ENCODE data around the gene CNOT6.
"Not testable (repeated sequence)": the region's sequence is repeated elsewhere in the genome, so short reads cannot be mapped to it uniquely, and the experiment has no call there.

Gene CNOT6

DNA sequence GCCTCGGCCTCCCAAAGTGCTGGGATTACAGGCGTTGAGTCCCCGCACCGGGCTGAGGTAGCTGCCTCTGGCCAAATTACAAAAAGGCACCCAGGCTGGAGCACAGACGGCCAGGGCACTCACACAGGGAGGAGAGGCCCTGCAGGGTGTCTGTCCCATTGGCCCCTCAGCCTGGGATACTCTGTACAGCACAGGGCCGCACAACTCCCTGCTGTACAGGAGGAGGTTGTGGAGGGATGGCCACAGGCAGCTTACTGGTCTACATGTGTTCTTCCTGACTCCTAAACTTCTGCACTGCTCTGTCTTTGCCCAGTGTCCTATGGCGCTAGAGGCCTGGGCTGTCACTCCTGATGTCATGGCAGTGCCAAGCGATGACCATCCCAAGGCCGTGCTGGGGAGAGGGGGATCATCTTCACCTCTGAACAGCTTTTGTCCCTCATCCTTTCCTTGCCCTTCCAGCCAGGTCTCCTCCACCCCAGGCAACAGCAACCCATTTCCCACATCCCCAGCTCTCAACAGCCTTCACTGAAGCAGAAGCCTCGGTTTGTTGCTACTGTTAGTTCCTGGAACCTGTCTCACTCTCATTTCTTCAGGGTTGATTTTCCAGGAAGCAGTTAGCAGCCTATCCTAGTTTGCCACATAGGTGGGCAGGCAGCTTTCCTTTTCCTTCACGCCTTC, 1.8 kb upstream of the CNOT6 start:
- peak overlapping the region; percentile 48 for H3K4me3 Mint-ChIP-seq
- DNase-seq (no peak), ATAC-seq (no peak)
- H3K27ac Mint-ChIP-seq: no peak overlapping the region
- H3K27me3 Mint-ChIP-seq: no peaks in the 10 kb centered on the region
- peaks cover 8% of the 10 kb centered on the region for H3K36me3 Mint-ChIP-seq (ENCODE audit: low read depth)
- peaks cover 25% of the 10 kb centered on the region for H3K4me1 Mint-ChIP-seq
- no peaks in the 10 kb centered on the region for H3K9me3 Mint-ChIP-seq

DNA sequence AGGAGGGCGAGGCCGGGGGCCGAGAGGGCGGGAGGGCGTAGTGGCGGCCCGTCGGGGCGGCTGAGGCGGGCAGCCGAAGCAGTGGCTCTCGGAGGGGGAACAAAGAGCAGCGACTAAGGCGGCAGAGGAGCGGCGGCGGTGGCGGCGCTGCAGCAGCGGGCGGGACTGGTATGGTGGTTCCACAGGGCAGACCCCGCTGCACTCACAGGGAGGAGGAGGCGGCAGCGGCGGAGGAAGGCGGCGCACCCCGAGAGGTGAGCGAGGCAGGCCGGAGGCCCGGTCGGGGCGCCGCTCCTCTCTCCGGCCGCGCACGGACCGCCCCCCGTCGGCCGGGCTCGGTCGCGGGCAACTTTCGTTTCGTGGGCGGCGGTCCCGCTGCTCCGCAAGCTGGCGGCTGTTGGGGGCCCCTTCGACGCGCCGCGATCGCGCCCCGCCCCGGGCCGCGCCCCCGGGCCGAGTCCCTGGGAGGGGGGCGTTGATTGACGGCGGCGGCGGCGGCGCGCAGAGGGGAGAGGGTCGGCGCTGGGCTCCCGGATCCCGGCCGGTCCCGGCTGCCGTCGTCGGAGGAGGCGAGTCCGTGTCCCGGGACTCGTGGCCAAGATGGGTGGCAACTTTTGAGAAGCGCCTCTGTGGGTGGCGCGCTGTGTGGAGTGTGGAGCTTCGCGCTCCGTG, 467 bp downstream of the CNOT6 start:
- Mint-ChIP-seq H3K27ac (peak overlapping the region; percentile 88), H3K9me3 (no peaks in the 10 kb centered on the region), H3K36me3 (ENCODE audit: low read depth) (peaks cover 11% of the 10 kb centered on the region), H3K4me3 (peak overlapping the region; percentile 91), H3K27me3 (no peaks in the 10 kb centered on the region), H3K4me1 (peaks cover 40% of the 10 kb centered on the region)
- ATAC-seq: peak; percentile 30
- peak; percentile 49 for DNase-seq

DNA sequence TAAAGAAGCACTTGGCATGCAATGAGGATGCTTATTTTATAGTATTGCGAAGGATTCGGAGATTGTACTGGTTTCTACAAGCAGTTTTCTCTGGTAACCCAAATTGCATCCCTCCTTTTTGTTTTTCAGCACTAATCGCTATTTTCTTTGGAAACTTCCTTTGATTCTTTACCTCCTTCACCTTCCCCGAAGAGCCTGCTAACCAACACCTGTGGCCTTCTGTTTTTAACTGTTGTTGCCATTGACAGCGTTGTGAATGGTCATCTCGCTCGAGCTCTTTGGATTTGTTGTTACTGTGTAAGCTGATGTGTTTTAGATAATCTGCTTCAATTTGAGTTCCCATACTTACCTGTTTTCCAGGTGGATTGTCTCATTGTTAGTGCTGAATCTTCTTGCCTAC, 1.1 kb downstream of the CNOT6 start:
- H3K27me3 Mint-ChIP-seq: no peaks in the 10 kb centered on the region
- peaks cover 43% of the 10 kb centered on the region for H3K4me1 Mint-ChIP-seq
- no peak for ATAC-seq
- H3K9me3 Mint-ChIP-seq: no peaks in the 10 kb centered on the region
- H3K36me3 Mint-ChIP-seq (ENCODE audit: low read depth): peaks cover 12% of the 10 kb centered on the region
- DNase-seq: no peak
- H3K4me3 Mint-ChIP-seq: peak overlapping the region; percentile 91
- peak overlapping the region; percentile 78 for H3K27ac Mint-ChIP-seq

DNA sequence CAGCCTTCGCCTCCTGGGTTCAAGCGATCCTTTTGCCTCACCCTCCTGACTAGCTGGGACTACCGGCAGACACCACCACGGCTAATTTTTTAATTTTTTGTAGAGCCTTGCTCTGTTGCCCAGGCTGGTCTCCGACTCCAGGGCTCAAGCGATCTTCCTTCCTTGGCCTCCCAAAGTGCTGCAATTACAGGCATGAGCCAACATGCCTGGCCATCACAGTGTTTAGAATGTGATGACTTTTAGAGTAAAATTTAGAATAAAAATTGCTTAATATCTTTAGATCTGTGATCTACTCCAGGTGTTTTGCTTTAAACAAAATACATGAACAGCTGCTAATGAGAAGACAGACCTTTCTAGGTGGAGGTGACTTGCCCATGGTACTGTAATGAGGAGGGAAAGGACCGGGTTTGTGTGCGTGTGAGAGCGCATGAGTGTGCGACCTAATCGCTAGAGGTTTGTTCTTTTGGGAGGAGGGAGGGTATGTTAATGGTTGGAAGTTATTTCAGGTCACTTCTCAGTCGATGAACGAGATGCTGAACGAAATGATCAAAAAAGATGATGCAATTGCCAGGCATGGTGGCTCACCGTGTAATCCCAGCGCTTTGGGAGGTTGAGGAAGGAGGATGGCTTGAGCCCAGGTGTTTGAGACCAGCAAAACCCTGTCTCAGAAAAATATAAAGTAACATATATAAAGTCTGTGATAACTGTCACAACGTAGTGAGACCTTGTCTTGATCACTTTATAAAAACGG, 2.0 kb downstream of the CNOT6 start:
- Mint-ChIP-seq H3K9me3 (no peaks in the 10 kb centered on the region), H3K4me1 (peaks cover 43% of the 10 kb centered on the region), H3K4me3 (peak overlapping the region; percentile 37), H3K27ac (peak overlapping the region; percentile 55), H3K36me3 (ENCODE audit: low read depth) (peaks cover 12% of the 10 kb centered on the region), H3K27me3 (no peaks in the 10 kb centered on the region)
- no peak for ATAC-seq
- no peak for DNase-seq

DNA sequence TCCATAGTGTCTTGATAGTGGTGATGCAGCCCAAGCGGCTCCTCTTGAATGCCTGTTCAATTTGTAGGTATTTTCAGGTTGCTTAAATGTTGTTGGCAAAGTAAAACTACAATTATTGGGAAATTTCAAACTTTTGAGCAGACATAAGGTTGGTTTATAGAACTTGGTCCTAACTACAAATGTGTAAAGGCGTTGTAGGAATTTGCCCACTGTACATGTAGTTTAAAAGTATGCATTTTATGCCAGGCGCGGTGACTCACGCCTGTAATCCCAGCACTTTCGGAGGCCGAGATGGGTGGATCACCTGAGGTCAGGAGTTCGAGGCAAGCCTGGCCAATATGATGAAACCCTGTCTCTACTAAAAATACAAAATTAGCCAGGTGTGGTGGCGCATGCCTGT, 2.6 kb downstream of the CNOT6 start:
- not testable (repeated sequence) for ATAC-seq, H3K27me3 Mint-ChIP-seq, H3K4me3 Mint-ChIP-seq, DNase-seq, H3K9me3 Mint-ChIP-seq, H3K27ac Mint-ChIP-seq
- Mint-ChIP-seq H3K4me1 (peaks cover 43% of the 10 kb centered on the region), H3K36me3 (ENCODE audit: low read depth) (peaks cover 12% of the 10 kb centered on the region)

DNA sequence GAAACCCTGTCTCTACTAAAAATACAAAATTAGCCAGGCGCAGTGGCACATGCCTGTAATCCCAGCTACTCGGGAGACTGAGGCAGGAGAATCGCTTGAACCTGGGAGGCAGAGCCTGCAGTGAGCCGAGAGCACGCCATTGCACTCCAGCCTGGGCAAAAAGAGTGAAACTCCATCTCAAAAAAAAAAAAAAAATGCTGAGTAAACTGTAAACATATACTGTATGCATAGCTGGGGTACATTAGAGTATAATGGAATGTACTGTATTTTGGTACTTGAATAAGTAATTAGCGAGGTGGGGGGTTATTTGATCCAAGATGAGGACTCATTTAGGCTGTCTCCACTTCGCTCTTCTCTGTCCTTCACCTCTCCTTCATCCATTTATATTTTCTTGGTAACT, 3.7 kb downstream of the CNOT6 start:
- H3K9me3 Mint-ChIP-seq, H3K27me3 Mint-ChIP-seq, DNase-seq, ATAC-seq, H3K4me3 Mint-ChIP-seq: not testable (repeated sequence)
- peak overlapping the region; percentile 18 for H3K27ac Mint-ChIP-seq
- peaks cover 41% of the 10 kb centered on the region for H3K4me1 Mint-ChIP-seq
- peaks cover 14% of the 10 kb centered on the region for H3K36me3 Mint-ChIP-seq (ENCODE audit: low read depth)

DNA sequence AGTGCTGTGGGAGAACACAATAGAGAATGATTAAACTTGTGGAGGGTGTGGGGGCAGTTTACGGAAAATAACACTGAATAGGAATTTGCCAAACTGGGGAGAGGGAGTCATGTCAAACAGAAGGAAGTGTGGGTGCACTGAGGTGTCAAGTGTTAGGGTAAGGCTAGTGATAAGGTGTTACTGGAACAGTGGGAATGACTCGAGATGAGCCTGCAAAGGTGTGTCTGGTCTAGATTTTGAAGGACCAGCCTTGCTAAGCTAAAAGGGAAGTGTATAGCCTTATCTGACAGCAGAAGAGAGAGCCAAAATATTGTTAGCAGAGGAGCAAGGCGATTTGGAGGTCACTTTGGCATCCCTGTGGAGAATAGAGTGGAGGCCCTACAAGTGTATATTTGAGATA, 4.2 kb downstream of the CNOT6 start:
- Mint-ChIP-seq H3K4me3 (no peak overlapping the region), H3K27ac (peak overlapping the region; percentile 18), H3K4me1 (peaks cover 37% of the 10 kb centered on the region), H3K9me3 (no peaks in the 10 kb centered on the region), H3K27me3 (no peaks in the 10 kb centered on the region), H3K36me3 (ENCODE audit: low read depth) (peaks cover 14% of the 10 kb centered on the region)
- no peak for ATAC-seq
- no peak for DNase-seq

DNA sequence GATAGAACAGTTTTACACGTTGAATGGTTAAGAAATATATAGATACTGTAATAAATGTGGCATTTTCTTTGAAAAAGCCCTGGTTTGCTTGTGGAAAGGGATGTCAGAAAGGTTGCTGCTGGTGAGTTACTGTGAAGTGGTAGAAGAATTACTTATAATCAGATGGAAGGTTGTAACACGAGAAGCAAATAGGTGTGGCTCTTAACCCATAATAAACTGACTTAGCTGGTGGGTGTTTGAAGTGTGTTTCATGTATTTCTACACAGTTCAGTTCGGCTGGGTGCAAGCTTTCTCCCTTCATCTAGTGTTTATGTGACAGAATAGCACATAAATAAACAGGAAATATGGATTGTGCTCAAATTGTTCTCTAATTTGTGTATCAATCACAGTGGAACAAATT, 5.5 kb downstream of the CNOT6 start:
- Mint-ChIP-seq H3K9me3 (no peaks in the 10 kb centered on the region), H3K36me3 (ENCODE audit: low read depth) (peaks cover 19% of the 10 kb centered on the region), H3K27ac (no peak overlapping the region), H3K4me1 (peaks cover 38% of the 10 kb centered on the region), H3K27me3 (no peaks in the 10 kb centered on the region), H3K4me3 (no peak overlapping the region)
- ATAC-seq (no peak), DNase-seq (no peak)

DNA sequence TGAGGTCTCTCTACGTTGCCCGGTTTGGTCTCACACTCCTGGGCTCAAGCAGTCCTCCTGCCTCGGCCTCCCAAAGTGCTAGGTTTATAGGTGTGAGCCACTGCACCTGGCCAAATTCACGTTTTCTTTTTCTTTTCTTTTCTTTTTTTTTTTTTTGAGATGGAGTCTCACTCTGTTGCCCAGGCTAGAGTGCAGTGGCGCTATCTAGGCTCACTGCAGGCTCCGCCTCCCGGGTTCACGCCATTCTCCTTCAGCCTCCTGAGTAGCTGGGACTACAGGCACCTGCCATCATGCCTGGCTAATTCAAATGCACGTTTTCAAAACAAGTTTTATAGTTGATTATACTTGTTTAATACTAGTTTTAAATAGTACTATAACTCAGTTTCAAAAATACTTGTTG, 6.1 kb downstream of the CNOT6 start:
- DNase-seq, ATAC-seq, H3K9me3 Mint-ChIP-seq, H3K27ac Mint-ChIP-seq, H3K27me3 Mint-ChIP-seq, H3K4me3 Mint-ChIP-seq: not testable (repeated sequence)
- H3K36me3 Mint-ChIP-seq (ENCODE audit: low read depth): peaks cover 19% of the 10 kb centered on the region
- peaks cover 37% of the 10 kb centered on the region for H3K4me1 Mint-ChIP-seq

DNA sequence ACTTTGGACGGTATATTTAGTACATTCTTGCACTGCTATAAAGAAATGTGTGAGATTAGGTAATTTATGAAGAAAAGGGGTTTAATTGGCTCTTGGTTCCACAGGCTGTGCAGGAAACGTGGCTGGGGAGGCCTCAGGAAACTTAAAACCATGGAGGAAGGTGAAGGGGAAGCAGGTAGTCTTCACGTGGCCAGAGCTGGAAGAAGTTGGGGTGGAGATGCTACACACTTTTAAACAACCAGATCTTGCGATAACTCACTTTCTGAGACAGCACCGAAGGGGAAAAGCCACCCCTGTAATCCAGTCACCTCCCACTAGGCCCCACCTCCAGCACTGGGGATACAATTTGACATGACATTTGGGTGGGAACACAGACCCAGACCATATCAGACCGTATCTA, 13.5 kb downstream of the CNOT6 start:
- Mint-ChIP-seq H3K4me1 (peaks cover 22% of the 10 kb centered on the region), H3K27ac (no peak overlapping the region), H3K4me3 (no peak overlapping the region), H3K27me3 (no peaks in the 10 kb centered on the region), H3K9me3 (no peaks in the 10 kb centered on the region), H3K36me3 (ENCODE audit: low read depth) (peaks cover 19% of the 10 kb centered on the region)
- DNase-seq (no peak), ATAC-seq (no peak)

DNA sequence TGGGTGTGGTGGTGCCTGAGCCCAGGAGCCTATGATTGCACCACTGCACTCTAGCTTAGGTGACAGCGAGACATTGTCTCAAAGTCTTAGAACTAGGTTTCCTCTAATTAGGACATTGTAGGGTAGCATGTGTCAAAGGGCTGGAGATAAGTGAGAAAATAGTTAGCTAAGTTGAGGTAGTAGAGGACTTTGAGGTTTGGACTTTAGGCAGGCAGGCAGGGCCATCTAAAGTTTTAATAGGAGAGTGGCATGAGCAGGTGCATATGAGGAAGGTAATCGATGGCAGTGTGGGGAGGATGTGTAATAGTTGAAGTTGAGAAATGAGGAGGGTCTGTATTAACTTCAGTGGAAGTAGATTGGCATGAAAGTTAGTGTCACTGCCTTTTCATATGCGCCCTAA, 21.1 kb downstream of the CNOT6 start:
- DNase-seq: no peak
- H3K4me1 Mint-ChIP-seq: peaks cover 30% of the 10 kb centered on the region
- no peaks in the 10 kb centered on the region for H3K27me3 Mint-ChIP-seq
- H3K36me3 Mint-ChIP-seq (ENCODE audit: low read depth): peaks cover 10% of the 10 kb centered on the region
- H3K9me3 Mint-ChIP-seq: no peaks in the 10 kb centered on the region
- no peak overlapping the region for H3K4me3 Mint-ChIP-seq
- no peak overlapping the region for H3K27ac Mint-ChIP-seq
- no peak for ATAC-seq

DNA sequence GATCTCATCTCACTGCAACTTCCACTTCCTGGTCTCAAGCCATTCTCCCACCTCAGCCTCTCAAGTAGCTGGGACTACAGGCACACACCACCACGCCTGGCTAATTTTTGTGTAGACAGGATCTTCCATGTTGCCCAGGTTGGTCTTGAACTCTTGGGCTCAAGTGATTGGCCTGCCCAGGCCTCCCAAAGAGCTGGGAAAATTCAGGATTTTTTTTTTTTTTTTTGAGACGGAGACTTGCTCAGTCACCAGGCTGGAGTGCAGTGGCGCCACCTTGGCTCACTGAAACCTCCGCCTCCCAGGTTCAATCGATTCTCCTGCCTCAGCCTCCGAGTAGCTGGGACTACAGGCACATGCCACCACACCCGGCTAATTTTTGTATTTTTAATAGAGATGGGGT, 21.8 kb downstream of the CNOT6 start:
- H3K27ac Mint-ChIP-seq, H3K4me3 Mint-ChIP-seq, H3K9me3 Mint-ChIP-seq, ATAC-seq, DNase-seq, H3K27me3 Mint-ChIP-seq: not testable (repeated sequence)
- peaks cover 33% of the 10 kb centered on the region for H3K4me1 Mint-ChIP-seq
- peaks cover 10% of the 10 kb centered on the region for H3K36me3 Mint-ChIP-seq (ENCODE audit: low read depth)

DNA sequence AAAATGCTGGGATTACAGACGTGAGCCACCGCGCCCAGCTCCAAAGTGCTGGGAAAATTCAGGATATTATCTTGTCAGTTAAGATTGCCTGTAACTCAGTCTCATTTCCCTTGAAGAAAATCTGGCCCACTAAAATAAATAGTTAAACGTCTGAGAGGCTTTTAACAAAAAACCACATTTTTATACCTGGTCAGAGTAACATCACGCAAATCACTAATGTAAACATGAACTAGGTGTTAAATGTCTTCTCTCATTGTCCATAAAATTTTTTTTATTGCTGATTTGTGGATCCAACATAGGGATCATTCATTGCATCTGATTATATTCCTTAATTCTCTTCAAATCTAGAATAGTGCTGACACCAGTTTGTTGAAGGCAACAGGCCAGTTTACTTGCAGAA, 22.3 kb downstream of the CNOT6 start:
- peaks cover 10% of the 10 kb centered on the region for H3K36me3 Mint-ChIP-seq (ENCODE audit: low read depth)
- H3K27ac Mint-ChIP-seq: no peak overlapping the region
- no peak overlapping the region for H3K4me3 Mint-ChIP-seq
- H3K27me3 Mint-ChIP-seq: no peaks in the 10 kb centered on the region
- ATAC-seq (no peak), DNase-seq (no peak)
- H3K9me3 Mint-ChIP-seq: no peaks in the 10 kb centered on the region
- peaks cover 37% of the 10 kb centered on the region for H3K4me1 Mint-ChIP-seq

DNA sequence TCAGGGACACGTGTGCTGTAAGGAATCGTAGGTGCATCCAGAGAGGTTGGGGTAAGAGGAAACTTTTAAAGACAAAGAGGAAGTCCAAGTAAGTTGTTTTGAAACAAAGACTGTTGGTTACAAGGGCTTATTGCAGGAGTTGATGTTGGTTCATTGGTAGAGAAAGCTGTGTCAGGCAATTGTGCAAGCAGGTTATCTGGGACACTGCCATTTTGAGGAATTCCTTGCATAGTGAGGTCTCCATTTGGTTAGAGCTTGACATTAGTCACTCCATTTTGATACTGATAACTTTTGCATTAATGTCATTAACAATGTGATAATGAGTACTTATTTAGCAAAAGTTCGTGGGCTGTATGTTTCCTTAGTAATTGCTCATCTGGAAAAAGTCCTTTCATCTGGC, 24.9 kb downstream of the CNOT6 start:
- Mint-ChIP-seq H3K27me3 (no peaks in the 10 kb centered on the region), H3K36me3 (ENCODE audit: low read depth) (peaks cover 8% of the 10 kb centered on the region), H3K4me1 (peaks cover 63% of the 10 kb centered on the region), H3K4me3 (no peak overlapping the region), H3K27ac (no peak overlapping the region), H3K9me3 (no peaks in the 10 kb centered on the region)
- DNase-seq: no peak
- no peak for ATAC-seq

DNA sequence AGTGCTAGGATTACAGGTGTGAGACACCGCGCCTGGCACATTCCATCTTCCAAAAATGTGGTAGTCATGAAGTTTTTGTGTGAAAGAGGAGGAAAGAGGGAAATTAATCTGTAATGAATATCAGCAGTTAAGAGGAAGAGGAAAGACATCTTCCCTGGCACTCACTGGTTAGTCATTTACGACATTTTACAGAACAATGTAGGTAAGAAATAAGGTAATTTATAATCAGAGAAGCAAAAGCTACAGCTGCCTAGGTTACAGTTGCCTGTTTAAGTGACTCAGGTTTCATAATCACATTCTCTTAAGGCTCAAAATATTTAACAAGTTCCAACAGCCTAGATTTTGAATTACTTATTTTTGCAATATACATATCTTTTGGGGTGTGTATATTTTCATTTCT, 26.9 kb downstream of the CNOT6 start:
- Mint-ChIP-seq H3K4me3 (no peak overlapping the region), H3K4me1 (peaks cover 68% of the 10 kb centered on the region), H3K36me3 (ENCODE audit: low read depth) (peaks cover 2% of the 10 kb centered on the region), H3K27me3 (no peaks in the 10 kb centered on the region), H3K27ac (no peak overlapping the region), H3K9me3 (no peaks in the 10 kb centered on the region)
- DNase-seq: no peak
- ATAC-seq: no peak
